IMR-90 (cell line): ENCODE data around the gene RBMS2. TPM values are rescaled to one million over a fixed set of nuclear protein-coding genes. Genes with fewer than 3 reads are reported as not detected.

ENCODE experiments used
- ATAC-seq: fragments of 200-7000 bp; cut with Tn5 transposase; 2 replicates; pipeline ENCODE4 v1.9.1; 2020; ENCODE audit warnings: low read depth, mild to moderate bottlenecking, moderate library complexity
- BruUV-seq: library from RNA; stranded (reverse); fragments of 400-500 nt; replicated peaks from 2 replicates; lab custom pipeline; 2021; lab: Mats Ljungman, UMichigan
- CTCF ChIA-PET: fragments of 300-600 bp; formaldehyde crosslinking; extraction: SDS; loops from one replicate; lab custom pipeline; 2021; ENCODE audit warnings: antibody characterized with exemption; lab: Yijun Ruan, JAX
- POLR2A ChIA-PET: fragments of 300-600 bp; sonication (Branson Sonifier 250); formaldehyde crosslinking; loops from one replicate; lab custom pipeline; 2022; ENCODE audit warnings: antibody characterized with exemption; ENCODE audit not compliant: unreplicated experiment; lab: Charles Lee
- DNase-seq: peaks from one replicate; pipeline ENCODE4 v3.0.0; 2013
- H2AFZ ChIP-seq: replicated peaks from 2 replicates; pipeline ENCODE3; 2013; ENCODE audit warnings: low read length, mild to moderate bottlenecking; ENCODE audit not compliant: poor library complexity
- H2AK5ac ChIP-seq: 2 replicates; pipeline ENCODE4 v1.6.1; 2013; ENCODE audit warnings: low read depth, low read length, inconsistent platforms
- H2AK9ac ChIP-seq: replicated peaks from 2 replicates; pipeline ENCODE3; 2013; ENCODE audit warnings: mild to moderate bottlenecking, low read depth, low read length, moderate library complexity; ENCODE audit not compliant: poor library complexity
- H2BK120ac ChIP-seq: 2 replicates; pipeline ENCODE4 v1.6.1; 2013; ENCODE audit warnings: low read depth, low read length, inconsistent platforms
- H2BK15ac ChIP-seq: 3 replicates; pipeline ENCODE4 v1.6.1; 2013; ENCODE audit warnings: low read depth, low read length, inconsistent platforms
- H2BK20ac ChIP-seq: 2 replicates; pipeline ENCODE4 v1.6.1; 2013; ENCODE audit warnings: low read depth, mild to moderate bottlenecking, inconsistent platforms, low read length, moderate library complexity
- H2BK5ac ChIP-seq: 2 replicates; pipeline ENCODE4 v1.6.1; 2013; ENCODE audit warnings: mild to moderate bottlenecking, low read depth, low read length, inconsistent platforms; ENCODE audit not compliant: poor library complexity, severe bottlenecking
- H3K14ac ChIP-seq: replicated peaks from 2 replicates; pipeline ENCODE4 v1.6.1; 2013; ENCODE audit warnings: low read depth, low read length, inconsistent platforms
- H3K18ac ChIP-seq: 2 replicates; pipeline ENCODE4 v1.6.1; 2013; ENCODE audit warnings: low read depth, low read length, control low read depth
- H3K23ac ChIP-seq: 2 replicates; pipeline ENCODE4 v1.6.1; 2013; ENCODE audit warnings: low read depth, low read length, inconsistent platforms
- H3K27ac ChIP-seq: 2 replicates; pipeline ENCODE4 v1.5.1; 2013; ENCODE audit warnings: mild to moderate bottlenecking, control low read depth, low read length; ENCODE audit not compliant: insufficient read depth
- H3K27me3 ChIP-seq: 2 replicates; pipeline ENCODE4 v1.6.1; 2013; ENCODE audit warnings: low read length; ENCODE audit not compliant: control insufficient read depth, insufficient read depth
- H3K36me3 ChIP-seq: 2 replicates; pipeline ENCODE4 v1.6.1; 2013; ENCODE audit warnings: low read length, mixed read lengths; ENCODE audit not compliant: control insufficient read depth, insufficient read depth
- H3K4ac ChIP-seq: 2 replicates; pipeline ENCODE4 v1.6.1; 2013; ENCODE audit warnings: low read depth, low read length, inconsistent platforms
- H3K4me1 ChIP-seq: 2 replicates; pipeline ENCODE4 v1.6.1; 2013; ENCODE audit warnings: low read length, mixed read lengths; ENCODE audit not compliant: control insufficient read depth, insufficient read depth
- H3K4me2 ChIP-seq: 2 replicates; pipeline ENCODE4 v1.6.1; 2013; ENCODE audit warnings: low read depth, mild to moderate bottlenecking, control low read depth, low read length, moderate library complexity
- H3K4me3 ChIP-seq: 2 replicates; pipeline ENCODE4 v1.5.1; 2013; ENCODE audit warnings: low read depth, mild to moderate bottlenecking, control low read depth, low read length, moderate library complexity; ENCODE audit not compliant: insufficient read depth
- H3K56ac ChIP-seq: 2 replicates; pipeline ENCODE4 v1.6.1; 2013; ENCODE audit warnings: low read length, inconsistent platforms; ENCODE audit not compliant: insufficient read depth; ENCODE audit errors: extremely low read depth
- H3K79me1 ChIP-seq, 2 experiments: 2 replicates each; pipeline ENCODE4 v1.6.1; 2013; ENCODE audit warnings: low read length in 2 of 2, inconsistent platforms in 1 of 2, low read depth in 1 of 2
- H3K9ac ChIP-seq: 2 replicates; pipeline ENCODE4 v1.6.1; 2013; ENCODE audit warnings: low read depth, low read length, control low read depth
- H3K9me1 ChIP-seq: 2 replicates; pipeline ENCODE4 v1.6.1; 2013; ENCODE audit warnings: low read length, inconsistent platforms; ENCODE audit not compliant: insufficient read depth
- H3K9me3 ChIP-seq: 2 replicates; pipeline ENCODE4 v1.6.1; 2013; ENCODE audit warnings: low read length; ENCODE audit not compliant: control insufficient read depth, insufficient read depth
- H4K20me1 ChIP-seq: 2 replicates; pipeline ENCODE4 v1.6.1; 2013; ENCODE audit warnings: low read length, inconsistent platforms; ENCODE audit not compliant: insufficient read depth
- H4K5ac ChIP-seq: 2 replicates; pipeline ENCODE4 v1.6.1; 2013; ENCODE audit warnings: mild to moderate bottlenecking, low read depth, low read length, control low read depth
- H4K8ac ChIP-seq, 2 experiments: 2 replicates each; pipeline ENCODE4 v1.6.1; 2013; ENCODE audit warnings: low read depth in 2 of 2, low read length in 2 of 2, control low read depth in 1 of 2, inconsistent platforms in 1 of 2
- H4K91ac ChIP-seq: 2 replicates; pipeline ENCODE4 v1.6.1; 2013; ENCODE audit warnings: low read depth, low read length, inconsistent platforms; ENCODE audit not compliant: insufficient read depth
- BHLHE40 ChIP-seq: fragments of 150-350 bp; IDR thresholded peaks from 2 replicates; pipeline ENCODE4 v1.6.1; 2016; ENCODE audit warnings: mild to moderate bottlenecking, low read depth, low read length
- CEBPB ChIP-seq: IDR thresholded peaks from 2 replicates; pipeline ENCODE4 v1.6.1; 2012; ENCODE audit warnings: low read depth, low read length, improper control_type of control experiment
- CHD1 ChIP-seq: IDR thresholded peaks from 2 replicates; pipeline ENCODE4 v1.6.1; 2012; ENCODE audit warnings: low read depth, low read length, improper control_type of control experiment
- FOS ChIP-seq: fragments of 150-350 bp; IDR thresholded peaks from 2 replicates; pipeline ENCODE4 v1.6.1; 2016; ENCODE audit warnings: low read depth, low read length
- MAFK ChIP-seq: IDR thresholded peaks from 2 replicates; pipeline ENCODE4 v1.6.1; 2012; ENCODE audit warnings: low read depth, low read length, improper control_type of control experiment
- MAZ ChIP-seq: IDR thresholded peaks from 2 replicates; pipeline ENCODE4 v1.6.1; 2012; ENCODE audit warnings: low read depth, mild to moderate bottlenecking, low read length, improper control_type of control experiment, moderate library complexity, borderline replicate concordance
- MXI1 ChIP-seq: IDR thresholded peaks from 2 replicates; pipeline ENCODE4 v1.6.1; 2012; ENCODE audit warnings: low read depth, mild to moderate bottlenecking, low read length, moderate library complexity, borderline replicate concordance
- NFE2L2 ChIP-seq: fragments of 150-350 bp; IDR thresholded peaks from 2 replicates; pipeline ENCODE4 v1.6.1; 2016; ENCODE audit warnings: low read depth, mild to moderate bottlenecking, low read length
- POLR2A ChIP-seq: IDR thresholded peaks from 2 replicates; pipeline ENCODE4 v1.6.1; 2012; ENCODE audit warnings: mild to moderate bottlenecking, low read depth, low read length
- RAD21 ChIP-seq: IDR thresholded peaks from 2 replicates; pipeline ENCODE4 v1.6.1; 2012; ENCODE audit warnings: low read length, improper control_type of control experiment
- RCOR1 ChIP-seq: IDR thresholded peaks from 2 replicates; pipeline ENCODE4 v1.6.1; 2012; ENCODE audit warnings: mild to moderate bottlenecking, low read length, improper control_type of control experiment; ENCODE audit not compliant: insufficient replicate concordance
- RFX5 ChIP-seq: IDR thresholded peaks from 2 replicates; pipeline ENCODE4 v1.8.0; 2012; ENCODE audit warnings: low read depth, mild to moderate bottlenecking, low read length, moderate library complexity
- SMC3 ChIP-seq: fragments of 150-350 bp; IDR thresholded peaks from 2 replicates; pipeline ENCODE4 v1.6.1; 2016; ENCODE audit warnings: low read depth, mild to moderate bottlenecking, antibody characterized with exemption, low read length, moderate library complexity
- WGBS, 2 experiments: methylation state at CpG; one replicate each; pipeline versions ENCODE4 v1.1.5 to v1.1.7; 2013; ENCODE audit warnings: missing lambda C conversion rate in 2 of 2; ENCODE audit not compliant: insufficient read length in 1 of 2; ENCODE audit errors: extremely low coverage in 2 of 2; 5-methylcytosine and 5-hydroxymethylcytosine counted together
- dilution Hi-C: fragments of 300-500 bp; cut with HindIII; formaldehyde crosslinking; loops from one replicate; pipeline ENCODE4 v1.14.3; 2018; ENCODE audit warnings: low sequenced_read_pairs; ENCODE audit not compliant: unreplicated experiment
- in situ Hi-C: fragments of 300-500 bp; cut with MboI; formaldehyde crosslinking; loops from 3 replicates; pipeline ENCODE4 v1.14.3; 2019; ENCODE audit warnings: low sequenced_read_pairs, inconsistent platforms, mixed read lengths
- intact Hi-C: fragments of 100-400 bp; cut with micrococcal nuclease; formaldehyde crosslinking; loops from 2 replicates; pipeline ENCODE4 v1.10.0; 2022
- polyA plus RNA-seq, 3 experiments: library from polyadenylated mRNA; depleted of rRNA; stranded (reverse); fragments of >200 nt; gene quantifications; 2 replicates each; pipeline ENCODE4 v1.2.3, GENCODE V29; 2012; ENCODE audit warnings: low replicate concordance in 1 of 3
- total RNA-seq: library from RNA; depleted of rRNA; stranded (reverse); fragments of >200 nt; gene quantifications from 2 replicates; pipeline ENCODE4 v1.2.3, GENCODE V29; 2012
- TF ChIP-seq, protein P1 (sequence below): conservative IDR thresholded peaks from 2 replicates; pipeline ENCODE4 v1.5.1; 2012; ENCODE audit warnings: mild to moderate bottlenecking, low read depth, low read length, improper control_type of control experiment
- TF ChIP-seq, protein P2 (sequence below): fragments of 150-350 bp; IDR thresholded peaks from 2 replicates; pipeline ENCODE4 v1.6.1; 2017; ENCODE audit warnings: mild to moderate bottlenecking, antibody characterized with exemption, low read length, low read depth
- TF ChIP-seq, protein P3 (sequence below): fragments of 150-350 bp; IDR thresholded peaks from 2 replicates; pipeline ENCODE4 v1.6.1; 2016; ENCODE audit warnings: low read depth, mild to moderate bottlenecking, low read length, moderate library complexity, borderline replicate concordance

RBMS2 gene
- total and polyA plus RNA-seq, 2 of the 4 experiments (the other 2 are of a cell fraction): 38.0 to 43.6 TPM

DNA sequence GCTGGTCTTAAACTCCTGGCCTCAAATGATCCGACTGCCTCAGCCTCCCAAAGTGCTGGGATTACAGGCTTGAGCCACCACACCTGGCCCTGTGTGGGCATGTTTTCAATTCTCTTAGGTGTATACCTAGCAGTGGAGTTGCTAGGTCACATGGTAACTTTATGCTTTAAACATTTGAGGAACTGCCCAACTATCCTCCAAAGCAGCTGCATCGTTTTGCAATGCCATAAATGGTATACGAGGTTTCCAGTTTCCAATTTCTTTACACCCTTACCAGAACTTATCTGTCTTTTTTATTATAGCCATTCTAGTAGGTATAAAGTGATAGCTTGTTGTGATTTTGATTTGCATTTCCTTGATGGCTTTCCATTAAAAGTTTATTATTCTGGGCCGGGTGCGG, 25.1 kb downstream of the RBMS2 start:
- Histone ChIP-seq H3K9me1 (peaks cover 11% of the 10 kb centered on the region), H2BK15ac (no peak overlapping the region), H2BK5ac (no peak overlapping the region), H4K91ac (no peak overlapping the region), H2AFZ (no peak overlapping the region), H3K4me2 (no peak overlapping the region), H3K56ac (no peak overlapping the region), H3K9ac (no peak overlapping the region), H2AK5ac (no peak overlapping the region), H3K23ac (no peak overlapping the region), H3K4ac (no peak overlapping the region), H3K9me3 (no peaks in the 10 kb centered on the region), H4K8ac (no peak overlapping the region), H3K14ac (no peak overlapping the region), H3K4me1 (peaks cover 2% of the 10 kb centered on the region; the same call in 1 of the 2 replicates), H2BK120ac (no peak overlapping the region), H2BK20ac (no peak overlapping the region), H4K20me1 (peaks cover 79% of the 10 kb centered on the region), H4K5ac (no peak overlapping the region), H3K27me3 (no peaks in the 10 kb centered on the region), H3K79me1 (peaks cover 13 to 56% of the 10 kb centered on the region in 2 experiments), H3K27ac (no peak overlapping the region), H2AK9ac (no peak overlapping the region), H3K36me3 (peaks cover 1% of the 10 kb centered on the region), H3K18ac (no peak overlapping the region), H3K4me3 (no peak overlapping the region)
- DNase-seq: no peak
- ChIA-PET POLR2A (no interaction called here), CTCF (no interaction called here)
- no TSS peak for BruUV-seq
- ATAC-seq: no peak
- in situ Hi-C loops (no loop called here), intact Hi-C loops (no loop called here), dilution Hi-C loops (no loop called here)
- 100% methylated on average over 2 of the region's 5 CpGs; no CpG with 5 or more reads in 1 of the 2 experiments for WGBS, 2 experiments
- TF ChIP-seq RCOR1: no peak
- TF ChIP-seq, protein P1, sequence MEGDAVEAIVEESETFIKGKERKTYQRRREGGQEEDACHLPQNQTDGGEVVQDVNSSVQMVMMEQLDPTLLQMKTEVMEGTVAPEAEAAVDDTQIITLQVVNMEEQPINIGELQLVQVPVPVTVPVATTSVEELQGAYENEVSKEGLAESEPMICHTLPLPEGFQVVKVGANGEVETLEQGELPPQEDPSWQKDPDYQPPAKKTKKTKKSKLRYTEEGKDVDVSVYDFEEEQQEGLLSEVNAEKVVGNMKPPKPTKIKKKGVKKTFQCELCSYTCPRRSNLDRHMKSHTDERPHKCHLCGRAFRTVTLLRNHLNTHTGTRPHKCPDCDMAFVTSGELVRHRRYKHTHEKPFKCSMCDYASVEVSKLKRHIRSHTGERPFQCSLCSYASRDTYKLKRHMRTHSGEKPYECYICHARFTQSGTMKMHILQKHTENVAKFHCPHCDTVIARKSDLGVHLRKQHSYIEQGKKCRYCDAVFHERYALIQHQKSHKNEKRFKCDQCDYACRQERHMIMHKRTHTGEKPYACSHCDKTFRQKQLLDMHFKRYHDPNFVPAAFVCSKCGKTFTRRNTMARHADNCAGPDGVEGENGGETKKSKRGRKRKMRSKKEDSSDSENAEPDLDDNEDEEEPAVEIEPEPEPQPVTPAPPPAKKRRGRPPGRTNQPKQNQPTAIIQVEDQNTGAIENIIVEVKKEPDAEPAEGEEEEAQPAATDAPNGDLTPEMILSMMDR: no peak
- TF ChIP-seq, protein P2, sequence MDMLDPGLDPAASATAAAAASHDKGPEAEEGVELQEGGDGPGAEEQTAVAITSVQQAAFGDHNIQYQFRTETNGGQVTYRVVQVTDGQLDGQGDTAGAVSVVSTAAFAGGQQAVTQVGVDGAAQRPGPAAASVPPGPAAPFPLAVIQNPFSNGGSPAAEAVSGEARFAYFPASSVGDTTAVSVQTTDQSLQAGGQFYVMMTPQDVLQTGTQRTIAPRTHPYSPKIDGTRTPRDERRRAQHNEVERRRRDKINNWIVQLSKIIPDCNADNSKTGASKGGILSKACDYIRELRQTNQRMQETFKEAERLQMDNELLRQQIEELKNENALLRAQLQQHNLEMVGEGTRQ: no peak
- no peak for TF ChIP-seq BHLHE40
- no peak for TF ChIP-seq NFE2L2
- no peak for TF ChIP-seq CEBPB
- no peak for TF ChIP-seq CHD1
- no peak for TF ChIP-seq RFX5
- TF ChIP-seq SMC3: no peak
- no peak for TF ChIP-seq MAZ
- TF ChIP-seq RAD21: no peak
- TF ChIP-seq MXI1: no peak
- no peak for TF ChIP-seq MAFK
- no peak for TF ChIP-seq POLR2A
- TF ChIP-seq, protein P3, sequence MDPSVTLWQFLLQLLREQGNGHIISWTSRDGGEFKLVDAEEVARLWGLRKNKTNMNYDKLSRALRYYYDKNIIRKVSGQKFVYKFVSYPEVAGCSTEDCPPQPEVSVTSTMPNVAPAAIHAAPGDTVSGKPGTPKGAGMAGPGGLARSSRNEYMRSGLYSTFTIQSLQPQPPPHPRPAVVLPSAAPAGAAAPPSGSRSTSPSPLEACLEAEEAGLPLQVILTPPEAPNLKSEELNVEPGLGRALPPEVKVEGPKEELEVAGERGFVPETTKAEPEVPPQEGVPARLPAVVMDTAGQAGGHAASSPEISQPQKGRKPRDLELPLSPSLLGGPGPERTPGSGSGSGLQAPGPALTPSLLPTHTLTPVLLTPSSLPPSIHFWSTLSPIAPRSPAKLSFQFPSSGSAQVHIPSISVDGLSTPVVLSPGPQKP: no peak
- TF ChIP-seq FOS: no peak
